GM23338 (cell line): Measurements from ENCODE around the gene YOD1. TPM values are rescaled to one million over a fixed set of nuclear protein-coding genes. Genes with fewer than 3 reads are reported as not detected.
A peak's percentile ranks its signal among the peaks of the same experiment; 100 is the strongest.

Experiments
- ATAC-seq: fragments of 200-7000 bp; cut with Tn5 transposase; 3 replicates; pipeline ENCODE4 v1.9.1; 2020
- DNase-seq: peaks from one replicate; pipeline ENCODE4 v3.0.0-alpha.2; 2015; ENCODE audit warnings: low spot score
- H2AFZ ChIP-seq: fragments of 200-600 bp; sonication (generic); 2 replicates; pipeline ENCODE4 v1.8.0; 2016; ENCODE audit warnings: antibody characterized with exemption, mild to moderate bottlenecking, moderate library complexity
- H3F3A ChIP-seq: fragments of 200-600 bp; sonication (generic); replicated peaks from 2 replicates; pipeline ENCODE4 v1.8.0; 2017; ENCODE audit warnings: antibody characterized with exemption, mixed run types, low read depth
- H3K27ac ChIP-seq: fragments of 200-600 bp; sonication (generic); 2 replicates; pipeline ENCODE4 v1.6.1; 2016; ENCODE audit warnings: low read depth
- H3K27me3 ChIP-seq: fragments of 200-600 bp; sonication (generic); 2 replicates; pipeline ENCODE4 v1.8.0; 2016; ENCODE audit warnings: mild to moderate bottlenecking, mixed run types, moderate library complexity; ENCODE audit not compliant: insufficient read depth
- H3K36me3 ChIP-seq: fragments of 200-600 bp; sonication (generic); 2 replicates; pipeline ENCODE4 v1.8.0; 2016; ENCODE audit warnings: mild to moderate bottlenecking; ENCODE audit not compliant: insufficient read depth
- H3K4me1 ChIP-seq: fragments of 200-600 bp; sonication (generic); 2 replicates; pipeline ENCODE4 v1.8.0; 2016; ENCODE audit warnings: mild to moderate bottlenecking, moderate library complexity; ENCODE audit not compliant: insufficient read depth
- H3K4me2 ChIP-seq: fragments of 200-600 bp; sonication (generic); 2 replicates; pipeline ENCODE4 v1.7.1; 2017; ENCODE audit warnings: mixed run types
- H3K4me3 ChIP-seq: fragments of 200-600 bp; sonication (generic); 2 replicates; pipeline ENCODE4 v1.6.1; 2016; ENCODE audit warnings: mixed run types
- H3K79me2 ChIP-seq: fragments of 200-600 bp; sonication (generic); replicated peaks from 2 replicates; pipeline ENCODE4 v1.8.0; 2017; ENCODE audit warnings: mild to moderate bottlenecking; ENCODE audit not compliant: insufficient read depth
- H3K9me2 ChIP-seq: fragments of 200-600 bp; sonication (generic); 2 replicates; pipeline ENCODE4 v1.8.0; 2017; ENCODE audit not compliant: insufficient read depth
- H4K20me1 ChIP-seq: fragments of 200-600 bp; sonication (generic); replicated peaks from 2 replicates; pipeline ENCODE4 v1.8.0; 2017; ENCODE audit warnings: mild to moderate bottlenecking; ENCODE audit not compliant: insufficient read depth
- H3K27ac Mint-ChIP-seq: 2 replicates; pipeline ENCODE4 v1.8.0; 2020; ENCODE audit warnings: inconsistent platforms, mild to moderate bottlenecking, moderate library complexity, mixed read lengths
- H3K27me3 Mint-ChIP-seq: 3 replicates; pipeline ENCODE4 v1.8.0; 2022; ENCODE audit warnings: low read depth, mild to moderate bottlenecking, moderate library complexity, mixed read lengths, inconsistent platforms; ENCODE audit not compliant: insufficient read depth, poor library complexity
- H3K36me3 Mint-ChIP-seq: 3 replicates; pipeline ENCODE4 v1.8.0; 2021; ENCODE audit warnings: low read depth, mild to moderate bottlenecking, inconsistent platforms, moderate library complexity, mixed read lengths
- H3K4me1 Mint-ChIP-seq: 3 replicates; pipeline ENCODE4 v1.8.0; 2020; ENCODE audit warnings: mild to moderate bottlenecking, inconsistent platforms, mixed read lengths
- H3K4me3 Mint-ChIP-seq: 3 replicates; pipeline ENCODE4 v1.8.0; 2021; ENCODE audit warnings: moderate library complexity, mild to moderate bottlenecking, inconsistent platforms, mixed read lengths
- H3K9me3 Mint-ChIP-seq: 3 replicates; pipeline ENCODE4 v1.8.0; 2020; ENCODE audit warnings: moderate library complexity, mild to moderate bottlenecking, inconsistent platforms, mixed read lengths
- CREB1 ChIP-seq: fragments of 250-450 bp; sonication (Bioruptor Pico); IDR thresholded peaks from 2 replicates; pipeline ENCODE4 v1.5.0; 2020; ENCODE audit warnings: low read depth, mild to moderate bottlenecking, moderate library complexity
- EZH2 ChIP-seq: fragments of 200-600 bp; sonication (generic); IDR thresholded peaks from one replicate; pipeline ENCODE4 v1.8.0; 2017; ENCODE audit warnings: antibody characterized with exemption, mild to moderate bottlenecking, low read depth; ENCODE audit not compliant: unreplicated experiment
- EZH2phosphoT487 ChIP-seq: fragments of 200-600 bp; sonication (generic); IDR thresholded peaks from one replicate; pipeline ENCODE4 v1.8.1; 2018; ENCODE audit warnings: antibody characterized with exemption; ENCODE audit not compliant: unreplicated experiment
- JUNB ChIP-seq: IDR thresholded peaks from one replicate; pipeline ENCODE4 v1.6.1; 2016; ENCODE audit warnings: antibody characterized with exemption; ENCODE audit not compliant: unreplicated experiment
- NANOG ChIP-seq: IDR thresholded peaks from 2 replicates; pipeline ENCODE4 v1.6.1; 2016; ENCODE audit warnings: antibody characterized with exemption, borderline replicate concordance
- POLR2AphosphoS5 ChIP-seq: IDR thresholded peaks from 2 replicates; pipeline ENCODE4 v1.6.1; 2016; ENCODE audit warnings: antibody characterized with exemption, low read depth
- STAT1 ChIP-seq: IDR thresholded peaks from one replicate; pipeline ENCODE4 v1.6.1; 2016; ENCODE audit warnings: antibody characterized with exemption; ENCODE audit not compliant: unreplicated experiment
- ZNF114 ChIP-seq: fragments of 250-450 bp; sonication (Bioruptor Pico); IDR thresholded peaks from 2 replicates; pipeline ENCODE4 v1.5.0; 2020; ENCODE audit warnings: mild to moderate bottlenecking, moderate library complexity
- ZNF331 ChIP-seq: fragments of 250-450 bp; sonication (Bioruptor Pico); IDR thresholded peaks from 2 replicates; pipeline ENCODE4 v1.5.0; 2020; ENCODE audit warnings: low read depth, mild to moderate bottlenecking, moderate library complexity
- polyA plus RNA-seq: library from polyadenylated mRNA; unstranded; fragments of >200 nt; fragmentation: Nextera tagmentation; extraction: Ambion mirVana; gene quantifications from 2 replicates; pipeline ENCODE4 v1.2.1, GENCODE V29; 2016
- total RNA-seq: library from RNA; depleted of rRNA; stranded (reverse); fragments of >200 nt; shearing (Covaris generic); gene quantifications from 2 replicates; pipeline ENCODE4 v1.2.3, GENCODE V29; 2014
- TF ChIP-seq, protein P1 (sequence below): fragments of 250-450 bp; sonication (Bioruptor Pico); IDR thresholded peaks from 2 replicates; pipeline ENCODE4 v1.5.0; 2020; ENCODE audit warnings: mild to moderate bottlenecking, moderate library complexity
- TF ChIP-seq, protein P2 (sequence below): IDR thresholded peaks from 2 replicates; pipeline ENCODE4 v1.6.1; 2016; ENCODE audit warnings: antibody characterized with exemption
- TF ChIP-seq, protein P3 (sequence below), 2 experiments: fragments of 200-600 bp in 1 of 2; sonication (generic) in 1 of 2; conservative IDR thresholded peaks; 2 replicates each; pipeline versions ENCODE4 v1.5.1 to v1.6.1; 2016 to 2017; ENCODE audit warnings: antibody characterized with exemption in 2 of 2, low read depth in 2 of 2, mild to moderate bottlenecking in 2 of 2, moderate library complexity in 1 of 2
- TF ChIP-seq, protein P4 (sequence below): IDR thresholded peaks from one replicate; pipeline ENCODE4 v1.6.1; 2018; ENCODE audit warnings: antibody characterized with exemption; ENCODE audit not compliant: unreplicated experiment

The YOD1 gene
- total and polyA plus RNA-seq, 2 experiments from 2014 or later = 4.6 to 21.9 TPM

DNA sequence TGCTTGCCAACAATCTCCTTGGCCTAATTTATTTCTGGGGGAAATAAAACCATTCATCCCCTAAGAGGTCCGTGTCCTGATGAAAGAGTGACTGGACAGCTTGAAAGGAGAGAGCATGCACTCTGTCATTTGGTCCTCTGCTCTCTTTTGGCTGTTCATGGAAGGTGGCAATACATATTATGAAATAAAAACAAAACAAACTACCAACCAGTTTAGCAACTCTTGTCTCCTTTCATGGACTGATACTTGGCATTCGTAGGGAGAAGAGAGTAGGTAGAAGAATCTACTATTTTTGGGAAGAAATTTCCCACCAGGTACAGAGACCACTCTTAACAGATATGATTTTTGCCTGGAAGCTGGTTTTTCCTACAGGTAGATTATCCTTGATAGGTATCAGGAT, 17.7 kb downstream of the YOD1 start:
- Histone ChIP-seq H4K20me1 (no peaks in the 10 kb centered on the region), H3K4me2 (peak overlapping the region; percentile 31; the same call in 1 of the 2 replicates), H3K36me3 (no peaks in the 10 kb centered on the region), H3F3A (no peaks in the 10 kb centered on the region), H3K4me3 (no peak overlapping the region), H3K4me1 (peaks cover 34% of the 10 kb centered on the region), H3K27me3 (no peaks in the 10 kb centered on the region), H3K27ac (no peak overlapping the region), H3K9me2 (peaks cover 10% of the 10 kb centered on the region; the same call in 1 of the 2 replicates), H2AFZ (peak overlapping the region; percentile 25; the same call in 1 of the 2 replicates), H3K79me2 (no peaks in the 10 kb centered on the region)
- ATAC-seq (no peak), DNase-seq (no peak)
- H3K27ac Mint-ChIP-seq = peak overlapping the region; percentile 79
- no peaks in the 10 kb centered on the region for H3K9me3 Mint-ChIP-seq
- TF ChIP-seq POLR2AphosphoS5 (no peak), EZH2phosphoT487 (no peak), NANOG (no peak), JUNB (no peak), ZNF114 (no peak), ZNF331 (CRISPR knock-in tag) (no peak), CREB1 (CRISPR knock-in tag) (no peak), EZH2 (no peak), STAT1 (no peak)
- TF ChIP-seq, protein P1, sequence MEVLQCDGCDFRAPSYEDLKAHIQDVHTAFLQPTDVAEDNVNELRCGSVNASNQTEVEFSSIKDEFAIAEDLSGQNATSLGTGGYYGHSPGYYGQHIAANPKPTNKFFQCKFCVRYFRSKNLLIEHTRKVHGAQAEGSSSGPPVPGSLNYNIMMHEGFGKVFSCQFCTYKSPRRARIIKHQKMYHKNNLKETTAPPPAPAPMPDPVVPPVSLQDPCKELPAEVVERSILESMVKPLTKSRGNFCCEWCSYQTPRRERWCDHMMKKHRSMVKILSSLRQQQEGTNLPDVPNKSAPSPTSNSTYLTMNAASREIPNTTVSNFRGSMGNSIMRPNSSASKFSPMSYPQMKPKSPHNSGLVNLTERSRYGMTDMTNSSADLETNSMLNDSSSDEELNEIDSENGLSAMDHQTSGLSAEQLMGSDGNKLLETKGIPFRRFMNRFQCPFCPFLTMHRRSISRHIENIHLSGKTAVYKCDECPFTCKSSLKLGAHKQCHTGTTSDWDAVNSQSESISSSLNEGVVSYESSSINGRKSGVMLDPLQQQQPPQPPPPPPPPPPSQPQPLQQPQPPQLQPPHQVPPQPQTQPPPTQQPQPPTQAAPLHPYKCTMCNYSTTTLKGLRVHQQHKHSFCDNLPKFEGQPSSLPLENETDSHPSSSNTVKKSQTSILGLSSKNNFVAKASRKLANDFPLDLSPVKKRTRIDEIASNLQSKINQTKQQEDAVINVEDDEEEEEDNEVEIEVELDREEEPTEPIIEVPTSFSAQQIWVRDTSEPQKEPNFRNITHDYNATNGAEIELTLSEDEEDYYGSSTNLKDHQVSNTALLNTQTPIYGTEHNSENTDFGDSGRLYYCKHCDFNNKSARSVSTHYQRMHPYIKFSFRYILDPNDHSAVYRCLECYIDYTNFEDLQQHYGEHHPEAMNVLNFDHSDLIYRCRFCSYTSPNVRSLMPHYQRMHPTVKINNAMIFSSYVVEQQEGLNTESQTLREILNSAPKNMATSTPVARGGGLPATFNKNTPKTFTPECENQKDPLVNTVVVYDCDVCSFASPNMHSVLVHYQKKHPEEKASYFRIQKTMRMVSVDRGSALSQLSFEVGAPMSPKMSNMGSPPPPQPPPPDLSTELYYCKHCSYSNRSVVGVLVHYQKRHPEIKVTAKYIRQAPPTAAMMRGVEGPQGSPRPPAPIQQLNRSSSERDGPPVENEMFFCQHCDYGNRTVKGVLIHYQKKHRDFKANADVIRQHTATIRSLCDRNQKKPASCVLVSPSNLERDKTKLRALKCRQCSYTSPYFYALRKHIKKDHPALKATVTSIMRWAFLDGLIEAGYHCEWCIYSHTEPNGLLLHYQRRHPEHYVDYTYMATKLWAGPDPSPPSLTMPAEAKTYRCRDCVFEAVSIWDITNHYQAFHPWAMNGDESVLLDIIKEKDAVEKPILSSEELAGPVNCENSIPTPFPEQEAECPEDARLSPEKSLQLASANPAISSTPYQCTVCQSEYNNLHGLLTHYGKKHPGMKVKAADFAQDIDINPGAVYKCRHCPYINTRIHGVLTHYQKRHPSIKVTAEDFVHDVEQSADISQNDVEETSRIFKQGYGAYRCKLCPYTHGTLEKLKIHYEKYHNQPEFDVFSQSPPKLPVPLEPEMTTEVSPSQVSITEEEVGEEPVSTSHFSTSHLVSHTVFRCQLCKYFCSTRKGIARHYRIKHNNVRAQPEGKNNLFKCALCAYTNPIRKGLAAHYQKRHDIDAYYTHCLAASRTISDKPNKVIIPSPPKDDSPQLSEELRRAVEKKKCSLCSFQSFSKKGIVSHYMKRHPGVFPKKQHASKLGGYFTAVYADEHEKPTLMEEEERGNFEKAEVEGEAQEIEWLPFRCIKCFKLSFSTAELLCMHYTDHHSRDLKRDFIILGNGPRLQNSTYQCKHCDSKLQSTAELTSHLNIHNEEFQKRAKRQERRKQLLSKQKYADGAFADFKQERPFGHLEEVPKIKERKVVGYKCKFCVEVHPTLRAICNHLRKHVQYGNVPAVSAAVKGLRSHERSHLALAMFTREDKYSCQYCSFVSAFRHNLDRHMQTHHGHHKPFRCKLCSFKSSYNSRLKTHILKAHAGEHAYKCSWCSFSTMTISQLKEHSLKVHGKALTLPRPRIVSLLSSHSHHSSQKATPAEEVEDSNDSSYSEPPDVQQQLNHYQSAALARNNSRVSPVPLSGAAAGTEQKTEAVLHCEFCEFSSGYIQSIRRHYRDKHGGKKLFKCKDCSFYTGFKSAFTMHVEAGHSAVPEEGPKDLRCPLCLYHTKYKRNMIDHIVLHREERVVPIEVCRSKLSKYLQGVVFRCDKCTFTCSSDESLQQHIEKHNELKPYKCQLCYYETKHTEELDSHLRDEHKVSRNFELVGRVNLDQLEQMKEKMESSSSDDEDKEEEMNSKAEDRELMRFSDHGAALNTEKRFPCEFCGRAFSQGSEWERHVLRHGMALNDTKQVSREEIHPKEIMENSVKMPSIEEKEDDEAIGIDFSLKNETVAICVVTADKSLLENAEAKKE = no peak
- TF ChIP-seq, protein P2, sequence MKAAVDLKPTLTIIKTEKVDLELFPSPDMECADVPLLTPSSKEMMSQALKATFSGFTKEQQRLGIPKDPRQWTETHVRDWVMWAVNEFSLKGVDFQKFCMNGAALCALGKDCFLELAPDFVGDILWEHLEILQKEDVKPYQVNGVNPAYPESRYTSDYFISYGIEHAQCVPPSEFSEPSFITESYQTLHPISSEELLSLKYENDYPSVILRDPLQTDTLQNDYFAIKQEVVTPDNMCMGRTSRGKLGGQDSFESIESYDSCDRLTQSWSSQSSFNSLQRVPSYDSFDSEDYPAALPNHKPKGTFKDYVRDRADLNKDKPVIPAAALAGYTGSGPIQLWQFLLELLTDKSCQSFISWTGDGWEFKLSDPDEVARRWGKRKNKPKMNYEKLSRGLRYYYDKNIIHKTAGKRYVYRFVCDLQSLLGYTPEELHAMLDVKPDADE = no peak
- TF ChIP-seq, protein P3, sequence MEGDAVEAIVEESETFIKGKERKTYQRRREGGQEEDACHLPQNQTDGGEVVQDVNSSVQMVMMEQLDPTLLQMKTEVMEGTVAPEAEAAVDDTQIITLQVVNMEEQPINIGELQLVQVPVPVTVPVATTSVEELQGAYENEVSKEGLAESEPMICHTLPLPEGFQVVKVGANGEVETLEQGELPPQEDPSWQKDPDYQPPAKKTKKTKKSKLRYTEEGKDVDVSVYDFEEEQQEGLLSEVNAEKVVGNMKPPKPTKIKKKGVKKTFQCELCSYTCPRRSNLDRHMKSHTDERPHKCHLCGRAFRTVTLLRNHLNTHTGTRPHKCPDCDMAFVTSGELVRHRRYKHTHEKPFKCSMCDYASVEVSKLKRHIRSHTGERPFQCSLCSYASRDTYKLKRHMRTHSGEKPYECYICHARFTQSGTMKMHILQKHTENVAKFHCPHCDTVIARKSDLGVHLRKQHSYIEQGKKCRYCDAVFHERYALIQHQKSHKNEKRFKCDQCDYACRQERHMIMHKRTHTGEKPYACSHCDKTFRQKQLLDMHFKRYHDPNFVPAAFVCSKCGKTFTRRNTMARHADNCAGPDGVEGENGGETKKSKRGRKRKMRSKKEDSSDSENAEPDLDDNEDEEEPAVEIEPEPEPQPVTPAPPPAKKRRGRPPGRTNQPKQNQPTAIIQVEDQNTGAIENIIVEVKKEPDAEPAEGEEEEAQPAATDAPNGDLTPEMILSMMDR (conservative IDR thresholded peaks at IDR 0.05; ENCODE audit: low read depth in 2 of 2) = no peak
- TF ChIP-seq, protein P4, sequence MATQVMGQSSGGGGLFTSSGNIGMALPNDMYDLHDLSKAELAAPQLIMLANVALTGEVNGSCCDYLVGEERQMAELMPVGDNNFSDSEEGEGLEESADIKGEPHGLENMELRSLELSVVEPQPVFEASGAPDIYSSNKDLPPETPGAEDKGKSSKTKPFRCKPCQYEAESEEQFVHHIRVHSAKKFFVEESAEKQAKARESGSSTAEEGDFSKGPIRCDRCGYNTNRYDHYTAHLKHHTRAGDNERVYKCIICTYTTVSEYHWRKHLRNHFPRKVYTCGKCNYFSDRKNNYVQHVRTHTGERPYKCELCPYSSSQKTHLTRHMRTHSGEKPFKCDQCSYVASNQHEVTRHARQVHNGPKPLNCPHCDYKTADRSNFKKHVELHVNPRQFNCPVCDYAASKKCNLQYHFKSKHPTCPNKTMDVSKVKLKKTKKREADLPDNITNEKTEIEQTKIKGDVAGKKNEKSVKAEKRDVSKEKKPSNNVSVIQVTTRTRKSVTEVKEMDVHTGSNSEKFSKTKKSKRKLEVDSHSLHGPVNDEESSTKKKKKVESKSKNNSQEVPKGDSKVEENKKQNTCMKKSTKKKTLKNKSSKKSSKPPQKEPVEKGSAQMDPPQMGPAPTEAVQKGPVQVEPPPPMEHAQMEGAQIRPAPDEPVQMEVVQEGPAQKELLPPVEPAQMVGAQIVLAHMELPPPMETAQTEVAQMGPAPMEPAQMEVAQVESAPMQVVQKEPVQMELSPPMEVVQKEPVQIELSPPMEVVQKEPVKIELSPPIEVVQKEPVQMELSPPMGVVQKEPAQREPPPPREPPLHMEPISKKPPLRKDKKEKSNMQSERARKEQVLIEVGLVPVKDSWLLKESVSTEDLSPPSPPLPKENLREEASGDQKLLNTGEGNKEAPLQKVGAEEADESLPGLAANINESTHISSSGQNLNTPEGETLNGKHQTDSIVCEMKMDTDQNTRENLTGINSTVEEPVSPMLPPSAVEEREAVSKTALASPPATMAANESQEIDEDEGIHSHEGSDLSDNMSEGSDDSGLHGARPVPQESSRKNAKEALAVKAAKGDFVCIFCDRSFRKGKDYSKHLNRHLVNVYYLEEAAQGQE = no peak
- no peak overlapping the region; the same call in 2 of the 3 replicates for H3K4me3 Mint-ChIP-seq
- H3K27me3 Mint-ChIP-seq = no peaks in the 10 kb centered on the region
- H3K36me3 Mint-ChIP-seq = no peaks in the 10 kb centered on the region
- peaks cover 46% of the 10 kb centered on the region for H3K4me1 Mint-ChIP-seq
